ENCODE results near the gene COX11. TPM values are rescaled to one million over a fixed set of nuclear protein-coding genes. Genes with fewer than 3 reads are reported as not detected.

Gene COX11
- total RNA-seq, 1 donor from 2014 or later = 68.7 TPM

GRCh38 chr17:54967621-54968261 lies 713 bp downstream of the COX11 start:
- H3K27me3 Mint-ChIP-seq (ENCODE audit: insufficient read depth, low read depth) = no peaks in the 10 kb centered on the region
- Histone ChIP-seq H3K79me2 (ENCODE audit: low read depth) (peaks cover 79% of the 10 kb centered on the region), H3F3A (ENCODE audit: low read depth) (no peaks in the 10 kb centered on the region), H3K4me2 (peak overlapping the region; percentile 96), H3K9ac (peak overlapping the region; percentile 83), H3K4me3 (peak overlapping the region; percentile 90), H3K27me3 (no peaks in the 10 kb centered on the region), H3K36me3 (peaks cover 14% of the 10 kb centered on the region), H2AFZ (replicated peaks) (peak overlapping the region; percentile 68), H4K20me1 (ENCODE audit: low read depth) (no peaks in the 10 kb centered on the region), H3K4me1 (peaks cover 12% of the 10 kb centered on the region), H3K27ac (peak overlapping the region; percentile 53), H3K9me3 (ENCODE audit: low read depth) (no peaks in the 10 kb centered on the region)
- no peak overlapping the region for H3K27ac Mint-ChIP-seq
- no peak overlapping the region for H3K4me3 Mint-ChIP-seq
- DNase-seq (ENCODE audit: low spot score) = peak; percentile 18
- H3K9me3 Mint-ChIP-seq = no peaks in the 10 kb centered on the region
- peaks cover 10% of the 10 kb centered on the region for H3K36me3 Mint-ChIP-seq
- TF ChIP-seq EZH2 (IDR thresholded peaks at IDR 0.05) = no peak
- no peak for TF ChIP-seq EZH2phosphoT487 (IDR thresholded peaks at IDR 0.05)
- TF ChIP-seq CTCF (IDR thresholded peaks at IDR 0.05) = no peak
- peaks cover 17% of the 10 kb centered on the region for H3K4me1 Mint-ChIP-seq

- Mint-ChIP-seq H3K36me3 (peaks cover 37% of the 10 kb centered on the region), H3K9me3 (no peaks in the 10 kb centered on the region), H3K27me3 (ENCODE audit: insufficient read depth, low read depth) (no peaks in the 10 kb centered on the region), H3K4me3 (no peak overlapping the region), H3K27ac (no peak overlapping the region), H3K4me1 (no peaks in the 10 kb centered on the region)
- H3K27me3 ChIP-seq = no peaks in the 10 kb centered on the region
- peaks cover 7% of the 10 kb centered on the region for H3F3A ChIP-seq (ENCODE audit: low read depth)
- H3K4me1 ChIP-seq = no peaks in the 10 kb centered on the region
- no peak overlapping the region for H3K9ac ChIP-seq
- H3K36me3 ChIP-seq = peaks cover 24% of the 10 kb centered on the region
- no peaks in the 10 kb centered on the region for H3K9me3 ChIP-seq (ENCODE audit: low read depth)
- no peak overlapping the region for H3K4me3 ChIP-seq
- DNase-seq (ENCODE audit: low spot score) = no peak
- no peak overlapping the region for H3K4me2 ChIP-seq
- no peaks in the 10 kb centered on the region for H3K79me2 ChIP-seq (ENCODE audit: low read depth)
- no peak for TF ChIP-seq CTCF (IDR thresholded peaks at IDR 0.05)
- H2AFZ ChIP-seq (replicated peaks) = no peak overlapping the region
- no peaks in the 10 kb centered on the region for H4K20me1 ChIP-seq (ENCODE audit: low read depth)
- peak overlapping the region; percentile 5 for H3K27ac ChIP-seq
Measured at GRCh38 chr17:54956791-54957190, 11.7 kb downstream of the COX11 start.

- H3K9ac ChIP-seq = no peak overlapping the region
- Mint-ChIP-seq H3K27me3 (ENCODE audit: insufficient read depth, low read depth) (peaks cover 2% of the 10 kb centered on the region), H3K4me3 (no peak overlapping the region), H3K4me1 (no peaks in the 10 kb centered on the region), H3K36me3 (peaks cover 31% of the 10 kb centered on the region), H3K9me3 (no peaks in the 10 kb centered on the region), H3K27ac (no peak overlapping the region)
- no peak overlapping the region for H3K4me2 ChIP-seq
- peaks cover 10% of the 10 kb centered on the region for H3K36me3 ChIP-seq
- no peaks in the 10 kb centered on the region for H3K27me3 ChIP-seq
- no peak overlapping the region for H2AFZ ChIP-seq (replicated peaks)
- TF ChIP-seq EZH2 (IDR thresholded peaks at IDR 0.05) (no peak), EZH2phosphoT487 (IDR thresholded peaks at IDR 0.05) (no peak), CTCF (IDR thresholded peaks at IDR 0.05) (no peak)
- no peaks in the 10 kb centered on the region for H3K9me3 ChIP-seq (ENCODE audit: low read depth)
- H3K4me1 ChIP-seq = no peaks in the 10 kb centered on the region
- no peaks in the 10 kb centered on the region for H3F3A ChIP-seq (ENCODE audit: low read depth)
- no peaks in the 10 kb centered on the region for H3K79me2 ChIP-seq (ENCODE audit: low read depth)
- no peaks in the 10 kb centered on the region for H4K20me1 ChIP-seq (ENCODE audit: low read depth)
- no peak overlapping the region for H3K27ac ChIP-seq
- no peak overlapping the region for H3K4me3 ChIP-seq
- no peak for DNase-seq (ENCODE audit: low spot score)
Measured at GRCh38 chr17:54951286-54951685, 17.2 kb downstream of the COX11 start.

All from neural progenitor cell (in vitro differentiated cells).